NCI-H510A (cell line): ENCODE results near the gene RANBP1.
"Not testable (repeated sequence)": the region's sequence is repeated elsewhere in the genome, so short reads cannot be mapped to it uniquely, and the experiment has no call there.

Source experiments
- DNase-seq: peaks from one replicate; lab custom pipeline; 2025; lab: John Stamatoyannopoulos, UW

RANBP1 gene

DNA sequence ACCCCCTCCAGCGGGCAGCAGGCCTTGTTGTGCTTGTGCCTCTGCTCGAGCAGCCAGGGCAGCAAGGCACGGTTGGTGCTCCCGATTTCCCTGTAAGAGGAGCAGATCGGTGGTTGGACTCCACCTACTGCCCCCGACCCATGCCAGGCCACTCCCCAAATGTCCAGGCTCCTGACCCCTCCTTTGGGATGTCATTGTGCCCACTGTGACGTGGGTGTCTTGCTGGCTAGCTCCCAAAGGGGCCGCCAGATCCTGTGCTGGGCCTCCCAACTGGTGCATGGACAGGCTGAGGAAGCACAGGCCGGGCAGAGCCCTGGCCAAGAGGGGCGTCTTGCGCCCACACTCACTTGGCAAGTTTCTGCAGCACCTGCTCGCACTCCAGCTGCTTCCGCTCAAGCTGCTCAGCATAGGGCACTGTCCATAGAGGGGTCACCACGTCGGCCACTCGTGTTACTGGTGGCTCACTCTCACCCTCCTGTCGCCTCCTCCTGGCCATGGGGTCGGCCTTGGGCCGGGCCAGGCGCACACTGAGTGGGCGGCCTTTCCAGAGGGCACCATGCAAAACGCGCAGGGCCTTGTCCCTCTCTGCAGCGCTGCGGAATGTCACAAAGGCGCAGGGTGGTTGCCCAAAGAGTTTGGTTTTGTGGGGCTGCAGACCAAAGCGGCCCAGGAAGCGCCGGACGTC lies at the start of gene RANBP1:
TSS of gene RANBP1 (plus strand) at position 414 of the 685 bp plus-strand sequence. CDS start at position 495, 81 bp downstream.
- no peak for DNase-seq

DNA sequence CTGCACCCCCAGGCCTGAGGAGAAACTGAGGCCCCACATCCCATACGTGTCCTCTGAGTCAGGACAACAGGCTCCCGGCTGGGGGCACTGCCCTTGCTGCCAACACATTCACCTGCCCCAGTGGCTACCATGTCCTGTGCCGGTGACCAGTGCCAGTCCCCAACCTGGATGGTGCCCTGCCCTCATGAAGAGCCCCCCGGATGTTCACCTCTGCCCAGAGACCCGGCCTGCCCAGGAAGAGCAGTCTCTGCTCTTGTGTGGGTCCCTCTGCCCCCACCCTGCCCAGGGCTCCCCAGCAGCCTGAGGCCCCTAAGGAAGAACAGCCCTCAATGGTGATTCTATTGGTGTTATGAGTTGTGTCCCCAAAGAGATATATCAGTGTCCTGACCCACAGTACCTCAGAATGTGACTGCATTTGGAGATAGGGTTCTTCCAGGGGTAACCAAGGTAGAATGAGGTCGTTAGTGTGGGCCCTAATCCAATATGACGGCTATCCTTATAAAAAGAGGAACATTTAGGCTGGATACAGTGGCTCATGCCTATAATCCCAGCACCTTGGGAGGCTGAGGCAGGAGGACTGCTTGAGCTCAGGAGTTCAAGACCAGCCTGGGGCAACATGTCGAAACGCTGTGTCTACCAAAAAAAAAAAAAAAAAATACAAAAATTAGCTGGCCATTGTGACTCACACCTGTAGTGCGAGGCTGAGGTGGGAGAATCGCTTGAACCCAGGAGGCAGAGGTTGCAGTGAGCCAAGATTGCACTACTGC lies 49.1 kb upstream of the RANBP1 start:
- no peak for DNase-seq

DNA sequence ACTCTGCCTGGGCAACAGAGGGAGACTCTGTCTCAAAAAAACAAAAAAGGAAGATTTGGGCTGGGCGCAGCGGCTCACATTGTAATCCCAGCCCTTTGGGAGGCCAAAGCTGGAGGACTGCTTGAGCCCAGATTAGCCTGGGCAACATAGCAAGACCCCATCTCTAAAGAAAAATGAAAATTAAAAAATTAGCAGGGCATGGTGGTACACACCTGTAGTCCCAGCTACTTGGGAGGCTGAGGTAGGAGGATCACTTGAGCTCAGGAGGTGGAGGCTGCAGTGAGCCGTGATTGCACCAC lies 48.6 kb upstream of the RANBP1 start:
- not testable (repeated sequence) for DNase-seq

DNA sequence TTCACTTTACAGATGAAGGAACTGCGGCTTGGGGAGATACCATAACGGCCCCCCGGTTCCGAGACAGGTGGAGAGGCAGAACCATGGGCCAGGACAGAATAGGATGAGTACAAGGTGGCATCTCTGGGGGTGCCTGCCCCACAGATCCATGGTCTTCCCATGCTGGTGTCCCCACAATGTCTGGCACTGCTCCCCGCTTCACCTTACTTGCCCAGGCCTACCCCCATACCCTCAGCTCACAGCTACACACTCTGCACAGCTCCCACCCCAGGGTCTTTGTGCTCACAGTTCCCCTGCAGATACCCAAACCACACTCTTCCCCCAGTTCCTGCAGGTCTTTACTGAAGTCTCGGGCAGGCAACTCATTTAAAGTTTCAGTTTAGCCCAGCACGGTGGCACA lies 47.3 kb upstream of the RANBP1 start:
- no peak for DNase-seq

DNA sequence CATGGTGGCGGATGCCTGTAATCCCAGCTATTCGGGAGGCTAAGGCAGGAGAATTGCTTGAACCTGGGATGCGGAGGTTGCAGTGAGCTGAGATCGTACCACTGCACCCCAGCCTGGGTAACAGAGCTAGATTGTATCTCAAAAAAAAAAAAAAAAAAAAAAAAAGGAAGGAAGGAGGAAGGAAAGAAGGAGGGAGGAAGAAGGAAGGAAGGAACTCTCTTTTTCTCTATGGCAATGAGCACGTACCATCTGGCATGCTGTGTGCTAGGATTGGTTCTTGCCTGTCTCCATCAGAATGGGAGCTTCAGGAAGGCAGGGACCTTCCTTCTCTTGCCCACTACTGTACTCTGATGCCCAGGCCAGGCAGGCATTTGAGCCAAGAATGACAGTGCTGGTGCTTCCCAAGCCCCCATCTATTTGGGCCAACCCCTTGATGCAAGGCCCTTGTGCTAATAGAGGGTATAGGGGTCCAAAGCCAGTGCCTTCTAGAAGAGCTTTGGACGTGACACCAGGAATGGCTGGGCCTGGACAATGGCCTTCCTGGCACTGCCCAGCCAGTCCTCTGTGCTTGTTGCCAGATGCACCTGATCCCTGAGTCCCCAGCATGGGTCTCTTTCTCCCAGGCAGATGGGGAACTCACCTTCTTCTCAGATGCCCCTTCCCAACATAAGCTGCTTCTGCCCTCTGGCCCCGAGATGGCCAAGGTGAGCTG lies 46.4 kb upstream of the RANBP1 start:
- no peak for DNase-seq

DNA sequence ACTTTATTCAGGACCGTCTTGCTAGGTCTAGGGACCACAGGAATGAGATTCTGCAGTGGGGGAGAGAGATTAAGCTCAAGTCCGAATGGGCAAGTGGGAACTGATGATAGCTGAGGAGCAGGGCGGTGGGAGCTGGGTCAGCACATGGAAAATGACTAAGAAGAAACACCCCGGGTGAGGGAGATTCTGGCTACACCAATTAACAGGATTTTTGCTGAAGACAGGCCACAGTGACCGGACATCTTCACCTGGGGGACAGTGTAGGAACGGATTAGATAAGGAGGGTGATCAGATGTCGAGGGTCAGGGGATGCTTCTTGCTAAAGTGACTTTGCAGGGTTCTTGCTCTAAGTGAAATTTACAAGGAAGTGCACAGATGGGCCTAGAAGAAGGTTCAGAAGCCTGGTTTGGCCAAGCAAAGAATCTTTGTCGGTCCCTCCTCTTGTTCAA lies 44.4 kb upstream of the RANBP1 start:
- DNase-seq, result no peak

DNA sequence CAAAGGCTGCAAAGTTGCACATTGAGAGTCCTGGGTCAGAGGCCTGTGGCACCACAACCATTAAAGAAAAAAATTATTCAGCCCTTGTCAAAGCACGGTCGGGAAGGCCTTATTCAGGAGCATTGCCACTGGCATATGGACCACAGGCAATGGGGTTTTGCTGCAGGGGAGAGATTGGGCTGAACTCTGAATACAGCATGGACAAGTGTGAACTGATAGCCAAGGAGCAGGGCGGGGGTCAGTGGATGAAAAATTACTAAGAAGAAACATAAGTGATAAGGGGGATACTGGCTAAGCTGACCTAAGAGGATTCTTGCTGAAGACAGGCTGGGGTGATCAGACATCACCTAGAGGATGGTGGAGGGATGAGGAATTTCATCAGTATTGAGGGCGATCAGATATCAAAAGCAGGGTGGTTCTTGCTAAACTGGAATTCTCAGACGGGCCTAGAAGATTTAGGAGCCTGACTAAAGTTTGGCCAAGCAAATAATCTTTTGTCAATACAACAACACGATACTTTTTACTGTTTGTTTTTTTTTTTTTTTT lies 39.2 kb upstream of the RANBP1 start:
- no peak for DNase-seq

DNA sequence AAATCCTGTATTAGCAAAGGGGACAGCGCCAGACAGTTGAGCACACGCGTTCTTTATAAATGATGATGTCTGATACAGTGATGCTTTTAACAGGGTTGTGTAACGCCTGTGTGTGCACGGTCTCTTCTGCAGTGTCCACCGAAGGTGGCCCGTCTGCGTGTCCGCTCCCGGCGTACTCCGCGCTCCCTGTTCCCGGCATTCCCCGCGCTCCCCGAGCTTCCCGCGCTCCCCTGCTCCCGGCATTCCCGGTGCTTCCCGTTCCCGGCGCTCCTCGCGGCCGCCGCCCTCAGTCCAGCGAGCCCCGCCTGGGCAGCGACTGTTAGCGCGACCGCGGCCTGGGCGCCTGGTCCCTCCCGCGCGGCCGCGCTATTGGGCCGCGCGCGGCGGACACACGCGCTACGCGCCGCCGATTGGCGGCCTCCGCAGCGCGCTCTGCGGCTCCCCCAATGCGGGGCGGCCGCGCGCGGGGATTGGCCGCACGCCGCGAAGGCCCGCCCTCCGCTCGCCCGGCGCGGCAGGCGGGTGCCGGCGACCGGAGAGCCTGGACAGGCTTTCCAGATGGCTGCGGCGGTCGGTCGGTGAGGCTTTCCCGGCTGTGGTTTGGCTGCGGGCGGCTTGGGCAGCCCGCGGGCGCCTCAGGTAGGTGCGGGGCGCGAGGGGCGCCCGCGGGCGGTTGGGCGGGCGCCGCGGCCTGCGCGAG lies 36.0 kb upstream of the RANBP1 start, which contains the start of gene DGCR8:
TSS of gene DGCR8 (plus strand) at position 497 of the 700 bp plus-strand sequence. CDS start 5,723 bp downstream, outside the sequence.
- peak; percentile 87 for DNase-seq

DNA sequence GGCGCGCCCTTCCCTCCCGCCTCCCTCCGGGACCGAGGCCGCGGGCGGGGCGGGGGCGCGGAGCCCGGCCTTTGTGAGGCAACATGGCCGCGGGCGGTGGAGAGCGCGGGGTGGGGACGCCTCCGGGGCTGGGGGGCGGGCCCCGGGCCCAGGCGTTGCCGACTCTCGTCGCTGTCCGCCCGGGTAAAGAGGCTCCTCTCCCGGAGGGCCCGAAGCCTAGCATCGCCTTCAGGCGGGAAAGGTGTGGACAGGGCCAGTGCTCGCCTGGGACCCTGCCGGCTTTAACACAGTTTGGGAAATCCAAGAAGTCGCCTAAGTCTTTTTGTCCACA lies 35.5 kb upstream of the RANBP1 start:
- peak; percentile 41 for DNase-seq

DNA sequence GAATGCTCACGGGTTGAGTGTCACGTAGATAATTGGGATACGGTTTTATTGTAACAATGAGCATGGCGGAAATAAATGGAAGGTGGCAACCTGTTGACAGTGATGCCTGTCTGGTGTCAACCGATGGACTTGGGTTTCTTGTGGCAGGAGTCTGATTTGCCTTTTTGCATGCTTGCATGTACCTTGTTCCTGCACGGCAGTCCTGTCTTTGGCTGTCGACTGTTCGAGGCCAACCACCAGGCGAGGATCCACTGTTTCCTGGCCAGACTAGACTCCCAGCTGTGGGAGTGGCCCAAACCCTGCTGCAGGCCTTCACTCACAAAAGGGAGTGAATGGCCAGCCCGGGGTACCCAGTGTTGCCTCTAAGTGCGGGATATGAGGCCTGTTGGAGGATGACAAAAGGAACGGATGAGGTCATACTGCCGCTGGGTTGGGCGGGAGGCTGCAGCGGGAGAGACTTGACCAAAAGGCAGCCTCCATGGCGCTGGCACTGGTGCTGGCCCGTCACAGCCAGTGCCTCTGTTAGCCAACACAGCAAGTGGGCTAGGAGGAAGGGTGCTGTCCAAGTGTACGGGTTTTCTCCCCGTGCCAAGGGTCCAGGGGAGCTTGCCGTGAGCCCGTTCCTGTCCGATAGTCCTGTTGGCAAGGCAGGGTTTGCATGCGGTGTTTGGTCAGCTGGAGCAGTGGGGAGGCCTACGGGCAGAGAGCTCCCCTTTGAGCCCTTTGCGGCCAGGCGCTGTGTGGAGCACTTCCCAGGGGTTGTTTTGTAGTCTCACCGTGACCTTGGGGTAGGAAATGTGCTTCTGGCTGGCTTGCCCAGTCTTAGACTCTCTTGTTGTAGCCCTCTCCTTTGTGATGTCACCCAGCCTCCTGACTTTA lies 34.9 kb upstream of the RANBP1 start:
- DNase-seq, result no peak

DNA sequence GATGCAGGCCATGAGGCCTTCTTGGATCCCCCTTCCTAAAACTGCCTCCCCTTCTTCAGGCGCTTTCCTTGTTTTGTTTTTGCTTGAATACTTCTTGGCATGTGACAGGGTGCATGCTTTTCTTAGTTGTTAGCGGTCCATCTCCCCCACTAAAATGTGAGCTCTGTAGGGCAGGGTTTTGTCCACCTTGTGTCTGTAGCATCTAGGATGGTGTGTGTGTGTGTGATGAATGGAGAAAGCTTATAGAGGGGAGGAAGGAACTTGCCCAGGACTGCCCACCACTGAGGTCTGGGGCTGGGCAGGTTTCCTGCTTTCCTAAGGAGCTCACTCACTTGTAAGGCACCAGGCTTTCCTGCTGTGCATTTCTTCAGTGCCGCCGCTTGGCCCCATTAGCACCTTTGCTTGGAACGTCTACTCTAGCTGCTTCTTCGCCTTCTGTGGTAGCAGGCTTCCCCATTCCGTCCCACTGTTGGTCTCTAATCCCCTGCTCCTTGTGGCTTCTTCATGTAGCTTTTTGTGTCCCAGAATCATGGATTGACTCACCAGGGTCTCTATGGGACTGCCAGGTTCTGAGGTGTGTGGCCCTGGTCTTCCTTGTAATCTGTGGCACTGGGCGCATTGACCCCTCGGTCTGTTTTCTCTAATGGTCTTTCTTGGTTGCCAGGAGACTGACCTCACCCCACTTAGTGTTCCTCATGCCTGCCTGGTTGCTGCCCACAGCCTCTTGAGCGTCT lies 32.6 kb upstream of the RANBP1 start:
- no peak for DNase-seq

DNA sequence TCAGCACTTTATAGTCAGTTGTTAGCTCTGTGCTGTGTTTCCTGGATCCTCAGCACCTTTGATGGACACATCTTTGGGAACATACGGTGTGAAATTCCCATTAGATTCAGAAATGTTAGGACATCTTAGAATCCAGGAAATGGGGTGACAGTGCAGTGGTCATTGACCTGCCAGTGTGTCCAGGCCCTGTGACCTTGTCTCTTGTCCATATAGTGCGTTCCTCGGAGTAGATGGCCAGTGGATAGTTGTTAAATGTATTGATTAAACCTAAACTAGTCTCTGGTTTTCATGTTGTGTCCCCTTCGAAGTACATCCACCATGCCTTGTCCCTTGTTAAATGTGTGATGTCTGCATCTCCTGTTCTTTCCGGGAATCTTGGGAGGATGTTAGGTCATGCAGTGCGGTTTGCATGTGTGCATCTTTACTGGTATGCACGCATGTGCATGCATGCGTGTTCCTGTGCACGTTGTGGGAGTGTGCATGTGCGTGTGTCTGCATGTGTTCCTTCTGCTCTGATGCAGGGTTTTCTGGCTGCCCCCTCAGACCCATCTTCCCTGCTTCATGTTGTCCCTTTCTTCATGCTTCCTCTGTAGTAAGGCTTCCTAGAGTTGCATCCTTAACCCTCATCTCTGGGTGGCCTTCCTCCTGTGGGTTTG lies 31.9 kb upstream of the RANBP1 start:
- DNase-seq, result no peak

DNA sequence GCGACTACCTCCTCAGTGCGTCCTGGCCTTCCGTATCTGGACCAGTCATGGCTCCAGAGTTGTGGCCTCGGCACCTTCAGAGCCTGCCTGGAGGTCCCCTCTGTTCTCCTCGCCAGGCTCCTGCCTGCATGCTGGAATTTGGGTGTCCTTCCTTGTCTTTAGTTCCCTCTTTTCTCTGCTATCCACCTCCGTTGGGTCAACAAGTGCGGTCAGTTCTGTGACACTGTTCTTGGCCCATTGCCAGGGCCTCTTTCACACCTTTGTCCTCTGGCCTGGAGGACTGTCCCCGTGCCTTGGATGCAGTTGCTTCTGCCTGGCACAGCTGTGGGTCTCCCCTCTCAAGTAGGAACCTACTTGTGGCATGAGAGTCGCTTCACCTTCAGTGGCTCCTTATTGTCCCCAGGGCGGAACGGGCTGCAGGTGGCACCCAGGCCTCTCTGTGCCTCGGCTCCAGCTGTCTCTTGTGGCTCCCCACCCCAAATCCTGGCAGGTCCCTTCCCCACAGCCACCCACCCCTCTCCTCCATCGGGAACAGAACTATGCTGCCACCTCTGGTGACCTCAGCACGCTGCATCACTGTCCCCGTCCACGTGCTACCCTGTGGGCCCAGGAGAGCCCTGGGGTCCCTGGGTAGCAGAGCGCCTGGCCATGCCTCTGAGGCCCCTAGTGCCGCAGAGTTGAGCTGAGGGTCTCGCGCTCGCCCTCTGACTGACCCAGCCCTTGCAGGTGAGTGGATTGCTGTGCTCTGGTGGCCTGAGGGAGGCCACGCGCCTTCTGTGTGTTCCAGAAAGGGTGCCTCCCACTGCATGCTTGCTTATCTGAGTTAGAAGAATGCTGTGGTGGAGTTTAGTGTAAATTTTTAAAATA lies 31.1 kb upstream of the RANBP1 start:
- no peak for DNase-seq

DNA sequence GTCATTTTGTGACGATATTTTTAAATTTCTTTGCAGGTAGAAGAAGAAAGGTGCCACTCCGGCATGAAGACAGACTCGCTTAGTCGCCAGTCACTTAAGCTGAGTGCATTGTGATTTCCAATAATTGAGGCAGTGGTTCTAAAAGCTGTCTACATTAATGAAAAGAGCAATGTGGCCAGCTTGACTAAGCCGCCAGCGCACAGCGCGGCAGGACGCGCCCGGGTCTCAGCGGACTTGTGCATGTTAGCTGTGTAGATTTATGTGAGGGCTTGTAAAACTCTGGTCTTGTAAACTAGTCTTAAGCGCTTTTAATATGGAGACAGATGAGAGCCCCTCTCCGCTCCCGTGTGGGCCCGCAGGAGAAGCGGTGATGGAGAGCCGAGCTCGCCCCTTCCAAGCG lies 30.3 kb upstream of the RANBP1 start:
- DNase-seq, result no peak

DNA sequence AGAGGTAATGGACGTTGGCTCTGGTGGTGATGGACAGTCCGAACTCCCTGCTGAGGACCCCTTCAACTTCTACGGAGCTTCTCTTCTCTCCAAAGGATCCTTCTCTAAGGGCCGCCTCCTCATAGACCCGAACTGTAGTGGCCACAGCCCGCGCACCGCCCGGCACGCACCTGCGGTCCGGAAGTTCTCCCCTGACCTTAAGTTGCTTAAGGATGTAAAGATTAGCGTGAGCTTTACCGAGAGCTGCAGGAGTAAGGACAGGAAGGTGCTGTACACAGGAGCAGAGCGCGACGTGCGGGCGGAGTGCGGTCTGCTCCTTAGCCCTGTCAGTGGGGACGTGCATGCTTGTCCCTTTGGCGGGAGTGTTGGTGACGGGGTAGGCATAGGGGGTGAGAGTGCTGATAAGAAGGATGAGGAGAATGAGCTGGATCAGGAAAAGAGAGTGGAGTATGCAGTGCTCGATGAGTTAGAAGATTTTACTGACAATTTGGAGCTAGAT lies 29.8 kb upstream of the RANBP1 start:
- DNase-seq, result no peak

DNA sequence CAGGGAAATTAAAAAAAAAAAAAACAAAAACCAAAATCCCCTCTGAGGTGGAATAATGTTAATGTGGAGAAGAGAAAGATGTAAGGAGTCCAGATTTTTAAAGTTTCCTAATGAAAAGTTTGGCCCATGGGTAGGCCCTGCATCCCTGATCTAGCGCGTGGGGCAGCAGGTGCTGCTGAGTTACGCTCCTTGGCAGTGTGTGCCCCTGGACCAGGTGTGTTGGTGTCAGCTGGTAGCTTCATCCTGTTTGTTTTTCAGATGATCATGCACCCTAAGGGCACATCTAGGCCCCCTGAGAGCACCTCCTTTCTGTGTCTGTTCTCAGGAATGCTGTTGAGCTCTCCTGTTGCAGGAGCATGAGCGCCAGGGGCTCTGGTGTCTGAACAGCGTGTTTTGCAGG lies 29.1 kb upstream of the RANBP1 start:
- DNase-seq, result no peak

DNA sequence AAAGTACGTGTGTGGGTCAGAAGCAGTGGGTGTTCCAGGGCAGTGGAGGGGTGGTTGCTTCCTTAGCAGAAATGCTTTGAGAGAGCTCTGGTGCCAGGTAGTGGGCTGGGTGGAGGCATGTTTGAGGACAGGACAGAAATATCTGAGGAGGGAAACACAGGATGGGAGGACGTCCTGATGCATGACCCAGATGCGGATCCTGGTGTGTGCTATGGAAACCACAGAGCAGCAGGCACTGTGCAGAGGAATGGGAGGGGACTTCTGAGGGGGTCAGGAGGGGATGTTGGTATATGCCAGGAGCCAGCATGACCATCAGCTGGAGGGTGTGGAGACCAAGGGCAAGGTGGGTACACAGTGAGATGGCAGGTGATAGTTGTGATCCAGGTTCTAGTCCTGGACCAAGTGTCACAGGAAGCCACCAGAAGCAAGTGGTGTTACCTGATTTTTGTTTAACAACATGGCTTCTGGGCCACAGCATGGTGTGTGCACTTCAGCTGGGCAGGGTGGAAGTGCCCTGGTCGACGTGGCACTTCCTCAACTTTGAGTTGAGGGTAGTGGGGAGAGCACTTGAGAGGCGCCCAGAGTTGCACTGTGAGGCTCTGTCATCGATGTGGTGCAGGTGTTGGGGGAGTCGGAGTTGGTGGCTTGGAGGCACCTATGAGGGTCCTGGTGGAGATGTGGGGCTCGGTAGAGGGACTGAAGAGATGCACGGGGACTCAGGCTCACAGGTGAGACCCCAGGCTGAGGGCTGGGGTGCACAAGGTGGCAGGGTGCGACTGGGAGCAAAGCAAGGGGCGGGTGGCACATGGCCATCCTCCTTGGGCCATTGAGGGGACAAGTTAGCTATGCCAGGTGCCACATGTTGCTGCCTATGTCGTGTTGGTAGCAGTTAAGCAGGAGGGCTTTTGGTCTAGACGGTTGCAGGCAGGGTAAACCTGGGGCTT lies 28.3 kb upstream of the RANBP1 start:
- DNase-seq, result no peak

DNA sequence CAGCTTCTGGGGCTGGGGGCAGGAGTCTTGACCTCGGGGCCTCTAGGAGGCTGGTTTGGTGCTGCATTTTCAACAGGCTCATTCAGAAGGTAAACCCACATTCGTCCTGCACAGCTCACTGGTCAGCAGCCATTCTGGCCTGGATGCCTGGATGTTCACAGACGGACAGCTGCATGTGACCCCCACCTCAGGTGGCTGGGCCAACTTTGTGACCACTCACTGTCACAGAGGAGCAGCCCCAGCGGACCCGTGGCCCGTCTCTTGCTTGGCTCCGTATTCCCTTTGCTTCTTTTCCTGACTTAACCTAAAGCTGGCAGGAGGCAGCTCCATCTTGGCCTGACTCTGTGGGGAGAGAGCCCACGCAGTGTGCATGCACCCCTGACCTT lies 27.6 kb upstream of the RANBP1 start:
- DNase-seq, result no peak
